Endometrial microvascular endothelial cells (primary cell): ENCODE measurements around the gene SKIC2. TPM values are rescaled to one million over a fixed set of nuclear protein-coding genes. Genes with fewer than 3 reads are reported as not detected.

Experiments used
- in situ Hi-C: cut with HindIII; loops from 2 replicates; pipeline ENCODE4 v1.10.0; 2017; ENCODE audit warnings: low sequenced_read_pairs, low pct_unique_long_range_greater_than_20kb; ENCODE audit errors: inconsistent ontology term
- total RNA-seq: library from RNA; depleted of rRNA; stranded (reverse); fragments of >200 nt; gene quantifications from one replicate; pipeline ENCODE4 v1.2.3, GENCODE V29; 2015; ENCODE audit errors: inconsistent ontology term

Gene SKIC2
- total RNA-seq, 1 donor from 2014 or later: 78.6 TPM

DNA sequence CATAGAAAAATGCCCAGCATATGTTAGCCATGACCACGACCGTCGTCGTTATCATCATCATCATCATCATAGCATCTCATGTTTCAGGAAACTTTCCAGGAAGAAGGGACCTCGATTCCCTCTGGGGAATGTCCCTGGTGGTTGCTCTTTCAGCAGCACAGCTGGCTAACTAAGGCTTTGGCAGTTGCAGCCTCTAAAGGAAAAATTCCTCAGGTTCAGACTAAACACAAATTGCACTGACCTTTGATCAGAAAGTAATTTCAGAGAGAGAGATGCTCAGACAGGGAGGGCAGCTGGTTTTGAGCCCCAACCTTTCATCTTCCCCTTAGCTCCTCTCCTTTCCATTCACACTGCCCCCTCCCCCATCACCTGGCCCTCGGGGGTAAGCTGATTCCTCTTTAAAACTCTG, 18.7 kb upstream of the SKIC2 start:
- in situ Hi-C loops: loop anchor here (25.0 kb wide), 1 partner anchor 172 kb away; the partner anchor contains the start of gene TNXB

GRCh38 chr6:31943742-31944141, 15.2 kb upstream of the SKIC2 start:
- in situ Hi-C loops: loop anchor here (25.0 kb wide), 1 partner anchor 169 kb away; the partner anchor contains the start of gene TNXB

- in situ Hi-C loops: loop anchor here (25.0 kb wide), 1 partner anchor 167 kb away; the partner anchor contains the start of gene TNXB
Observed at GRCh38 chr6:31945154-31945506, 13.8 kb upstream of the SKIC2 start.

- in situ Hi-C loops: loop anchor here (25.0 kb wide), 1 partner anchor 167 kb away; the partner anchor contains the start of gene TNXB
Observed at GRCh38 chr6:31945507-31946369, 13.2 kb upstream of the SKIC2 start, which contains the start of gene CFB. Gene CFB (plus strand): TSS chr6:31946095. CDS start chr6:31946222, 127 bp downstream.

DNA sequence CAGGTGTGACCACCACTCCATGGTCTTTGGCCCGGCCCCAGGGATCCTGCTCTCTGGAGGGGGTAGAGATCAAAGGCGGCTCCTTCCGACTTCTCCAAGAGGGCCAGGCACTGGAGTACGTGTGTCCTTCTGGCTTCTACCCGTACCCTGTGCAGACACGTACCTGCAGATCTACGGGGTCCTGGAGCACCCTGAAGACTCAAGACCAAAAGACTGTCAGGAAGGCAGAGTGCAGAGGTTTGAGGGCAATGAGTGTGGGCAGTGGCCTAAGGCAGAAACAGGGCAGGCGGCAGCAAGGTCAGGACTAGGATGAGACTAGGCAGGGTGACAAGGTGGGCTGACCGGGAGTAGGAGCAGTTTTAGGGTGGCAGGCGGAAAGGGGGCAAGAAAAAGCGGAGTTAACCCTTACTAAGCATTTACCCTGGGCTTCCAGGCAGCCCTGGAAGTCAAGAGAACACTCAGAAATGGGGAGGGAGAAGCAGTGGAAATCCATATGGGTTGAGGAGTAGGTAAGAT, 12.5 kb upstream of the SKIC2 start:
- in situ Hi-C loops: loop anchor here (25.0 kb wide), 1 partner anchor 166 kb away; the partner anchor contains the start of gene TNXB

- in situ Hi-C loops: loop anchor here (25.0 kb wide), 1 partner anchor 165 kb away; the partner anchor contains the start of gene TNXB
Observed at GRCh38 chr6:31947070-31947675, 11.8 kb upstream of the SKIC2 start.

DNA sequence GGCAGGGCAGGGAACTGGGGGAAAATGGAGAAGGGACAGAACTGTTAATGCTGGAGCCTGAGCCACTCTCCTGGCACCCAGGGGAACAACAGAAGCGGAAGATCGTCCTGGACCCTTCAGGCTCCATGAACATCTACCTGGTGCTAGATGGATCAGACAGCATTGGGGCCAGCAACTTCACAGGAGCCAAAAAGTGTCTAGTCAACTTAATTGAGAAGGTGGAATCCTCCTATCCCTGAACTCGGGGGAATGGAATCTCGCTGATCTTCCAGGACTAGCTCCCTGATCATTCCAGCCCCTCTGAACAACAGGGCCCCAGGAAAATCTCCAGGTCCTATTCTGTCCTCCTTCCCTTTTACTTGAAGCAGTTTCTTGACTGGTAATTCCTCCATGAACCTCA, 11.1 kb upstream of the SKIC2 start:
- in situ Hi-C loops: loop anchor here (25.0 kb wide), 1 partner anchor 164 kb away; the partner anchor contains the start of gene TNXB

DNA sequence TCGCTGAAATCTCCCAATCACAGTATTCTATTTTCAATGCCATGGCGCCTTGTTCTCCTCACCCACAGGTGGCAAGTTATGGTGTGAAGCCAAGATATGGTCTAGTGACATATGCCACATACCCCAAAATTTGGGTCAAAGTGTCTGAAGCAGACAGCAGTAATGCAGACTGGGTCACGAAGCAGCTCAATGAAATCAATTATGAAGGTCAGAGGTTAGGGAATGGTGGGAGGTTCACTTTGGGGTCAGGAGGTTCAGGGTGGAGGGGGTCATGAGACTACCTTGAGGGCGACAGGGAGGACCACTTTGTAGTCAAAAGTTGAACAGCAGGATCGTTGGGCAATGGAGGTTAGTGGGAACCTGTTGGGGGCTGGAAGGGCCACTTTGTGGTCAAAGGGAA, 10.7 kb upstream of the SKIC2 start:
- in situ Hi-C loops: loop anchor here (25.0 kb wide), 1 partner anchor 164 kb away; the partner anchor contains the start of gene TNXB

- in situ Hi-C loops: loop anchor here (25.0 kb wide), 1 partner anchor 163 kb away; the partner anchor contains the start of gene TNXB
Observed at GRCh38 chr6:31948753-31949413, 10.1 kb upstream of the SKIC2 start.

DNA sequence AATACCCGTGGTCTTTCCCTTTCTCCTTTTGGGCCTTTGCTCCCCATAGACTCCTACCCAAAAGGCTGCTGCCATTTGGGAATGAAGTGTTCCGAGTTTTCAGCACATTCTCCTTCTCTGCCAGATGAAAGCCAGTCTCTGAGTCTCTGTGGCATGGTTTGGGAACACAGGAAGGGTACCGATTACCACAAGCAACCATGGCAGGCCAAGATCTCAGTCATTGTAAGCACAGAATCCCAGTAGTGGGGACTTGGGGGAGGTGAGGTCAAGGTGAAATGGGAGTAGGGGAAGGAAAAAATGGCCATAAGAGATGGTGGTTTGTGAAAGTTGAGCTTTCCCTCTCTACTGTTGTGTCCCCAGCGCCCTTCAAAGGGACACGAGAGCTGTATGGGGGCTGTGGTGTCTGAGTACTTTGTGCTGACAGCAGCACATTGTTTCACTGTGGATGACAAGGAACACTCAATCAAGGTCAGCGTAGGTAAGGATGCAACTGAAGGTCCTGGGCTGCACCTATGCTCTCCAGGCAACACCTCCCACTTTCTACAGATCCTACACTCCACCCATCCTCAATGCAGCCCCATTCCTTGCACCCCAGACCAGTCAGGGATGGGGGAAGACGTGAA, 8.9 kb upstream of the SKIC2 start:
- in situ Hi-C loops: loop anchor here (25.0 kb wide), 1 partner anchor 162 kb away; the partner anchor contains the start of gene TNXB

GRCh38 chr6:31952140-31952805, 6.7 kb upstream of the SKIC2 start:
- in situ Hi-C loops: no loop called here

- in situ Hi-C loops: no loop called here
Observed at GRCh38 chr6:31952890-31953289, 6.1 kb upstream of the SKIC2 start.

- in situ Hi-C loops: no loop called here
Observed at GRCh38 chr6:31954511-31954910, 4.5 kb upstream of the SKIC2 start.

DNA sequence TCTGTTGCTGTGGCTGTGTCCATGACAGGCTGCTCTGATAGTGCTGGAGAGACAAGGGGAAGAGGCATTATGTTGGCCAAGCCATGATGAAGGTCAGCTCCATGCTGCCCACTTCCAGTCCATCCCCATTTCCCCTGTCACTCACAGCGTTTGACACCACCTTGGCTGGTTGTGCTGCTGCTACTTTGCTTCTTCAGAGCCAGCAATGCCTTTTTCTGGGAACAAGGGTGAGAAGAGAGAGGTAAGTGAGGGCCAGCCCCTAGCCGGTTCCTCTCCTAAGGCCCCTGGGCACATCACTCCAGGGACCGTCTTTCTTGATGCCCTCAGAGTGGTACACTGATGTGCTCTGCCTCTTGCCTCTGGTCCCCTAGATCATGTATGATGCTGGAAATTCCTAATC, 2.2 kb upstream of the SKIC2 start:
- in situ Hi-C loops: no loop called here

DNA sequence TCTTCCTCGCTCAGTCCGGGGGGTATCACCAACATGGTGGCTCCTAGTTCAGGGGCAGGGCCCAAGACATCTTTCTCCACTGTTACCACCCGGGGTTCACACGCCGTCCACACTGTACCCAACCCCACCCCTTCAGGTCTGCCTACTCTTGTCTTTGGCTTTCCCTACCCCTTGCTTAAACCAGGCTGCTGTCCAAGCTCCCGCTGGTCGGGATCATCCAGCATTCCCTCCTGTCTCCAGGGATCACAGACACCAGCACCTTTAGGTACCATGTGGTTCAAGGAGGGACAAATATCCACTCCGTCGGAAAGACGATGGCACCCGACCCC, 599 bp upstream of the SKIC2 start:
- in situ Hi-C loops: no loop called here

GRCh38 chr6:31961616-31962015, 2.6 kb downstream of the SKIC2 start:
- in situ Hi-C loops: no loop called here

DNA sequence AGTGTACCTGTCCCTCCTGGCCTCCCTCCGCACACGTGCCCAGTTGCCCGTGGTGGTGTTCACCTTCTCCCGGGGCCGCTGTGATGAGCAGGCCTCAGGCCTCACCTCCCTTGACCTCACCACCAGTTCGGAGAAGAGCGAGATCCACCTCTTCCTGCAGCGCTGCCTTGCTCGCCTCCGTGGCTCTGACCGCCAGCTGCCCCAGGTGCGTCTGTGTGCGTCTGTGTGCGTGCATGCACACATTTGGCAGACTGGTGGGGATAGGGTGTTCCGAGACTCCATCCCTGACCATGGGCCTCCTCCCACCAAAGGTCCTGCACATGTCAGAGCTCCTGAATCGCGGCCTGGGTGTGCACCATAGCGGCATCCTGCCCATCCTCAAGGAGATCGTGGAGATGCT, 4.9 kb downstream of the SKIC2 start:
- in situ Hi-C loops: no loop called here

DNA sequence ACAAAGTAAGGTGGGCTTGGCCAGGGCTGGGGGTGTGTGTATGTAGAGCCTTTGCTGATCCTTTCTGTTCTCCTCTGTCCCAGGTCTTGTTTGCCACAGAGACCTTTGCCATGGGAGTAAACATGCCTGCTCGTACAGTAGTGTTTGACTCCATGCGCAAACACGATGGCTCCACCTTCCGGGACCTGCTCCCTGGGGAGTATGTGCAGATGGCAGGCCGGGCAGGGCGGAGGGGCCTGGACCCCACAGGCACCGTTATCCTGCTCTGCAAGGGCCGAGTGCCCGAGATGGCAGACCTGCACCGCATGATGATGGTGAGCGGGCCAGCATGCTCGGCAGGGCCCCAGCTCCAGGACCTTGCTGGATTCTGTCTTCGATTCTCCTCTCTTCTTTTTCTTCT, 6.7 kb downstream of the SKIC2 start:
- in situ Hi-C loops: no loop called here
